Measurements from ENCODE around the gene RND2. TPM values are rescaled to one million over a fixed set of nuclear protein-coding genes. Genes with fewer than 3 reads are reported as not detected.

RND2 gene
- polyA plus RNA-seq, 1 experiment = 1.3 TPM

DNA sequence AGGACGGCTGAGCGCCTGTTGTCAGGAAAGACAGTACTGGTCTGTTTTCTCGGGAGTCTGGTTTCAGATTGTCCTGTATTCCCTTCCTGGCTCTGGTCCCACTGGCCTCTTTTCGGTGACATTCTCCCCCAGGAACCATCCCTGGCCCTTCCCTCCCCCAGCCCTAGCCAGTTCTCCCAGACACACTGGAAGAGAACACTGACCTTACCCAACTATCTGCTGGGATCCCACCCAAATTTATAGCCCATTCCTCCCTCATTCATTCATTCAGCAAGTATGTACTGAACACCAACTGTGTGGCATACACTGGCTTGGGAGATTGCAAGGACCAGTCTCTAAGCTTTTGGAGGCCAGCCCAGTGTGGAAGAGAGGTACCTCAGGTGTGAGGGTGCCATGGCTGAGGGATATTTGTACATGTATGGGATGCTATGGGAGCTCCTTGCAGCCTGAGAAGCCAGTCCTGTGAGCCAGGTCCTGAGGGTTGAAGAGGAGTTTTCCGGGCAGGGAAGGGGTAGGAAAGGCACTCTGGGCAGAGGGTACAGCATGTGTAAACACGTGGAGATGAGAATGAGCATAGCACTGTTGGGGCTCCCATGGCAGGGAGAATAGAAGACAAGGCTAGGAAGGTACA, 5.2 kb downstream of the RND2 start:
- ChIA-PET CTCF (no interaction called here), POLR2A (interaction anchor here (0.6 to 0.7 kb wide), 2 partner anchors 285 to 330 kb away, joined by 3 to 10 read pairs; no protein-coding TSS in a partner anchor)
- H3K36me3 ChIP-seq (ENCODE audit: control insufficient read depth, insufficient read depth, low read length) = no peaks in the 10 kb centered on the region
- TF ChIP-seq, protein P1, sequence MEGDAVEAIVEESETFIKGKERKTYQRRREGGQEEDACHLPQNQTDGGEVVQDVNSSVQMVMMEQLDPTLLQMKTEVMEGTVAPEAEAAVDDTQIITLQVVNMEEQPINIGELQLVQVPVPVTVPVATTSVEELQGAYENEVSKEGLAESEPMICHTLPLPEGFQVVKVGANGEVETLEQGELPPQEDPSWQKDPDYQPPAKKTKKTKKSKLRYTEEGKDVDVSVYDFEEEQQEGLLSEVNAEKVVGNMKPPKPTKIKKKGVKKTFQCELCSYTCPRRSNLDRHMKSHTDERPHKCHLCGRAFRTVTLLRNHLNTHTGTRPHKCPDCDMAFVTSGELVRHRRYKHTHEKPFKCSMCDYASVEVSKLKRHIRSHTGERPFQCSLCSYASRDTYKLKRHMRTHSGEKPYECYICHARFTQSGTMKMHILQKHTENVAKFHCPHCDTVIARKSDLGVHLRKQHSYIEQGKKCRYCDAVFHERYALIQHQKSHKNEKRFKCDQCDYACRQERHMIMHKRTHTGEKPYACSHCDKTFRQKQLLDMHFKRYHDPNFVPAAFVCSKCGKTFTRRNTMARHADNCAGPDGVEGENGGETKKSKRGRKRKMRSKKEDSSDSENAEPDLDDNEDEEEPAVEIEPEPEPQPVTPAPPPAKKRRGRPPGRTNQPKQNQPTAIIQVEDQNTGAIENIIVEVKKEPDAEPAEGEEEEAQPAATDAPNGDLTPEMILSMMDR (IDR thresholded peaks at IDR 0.05; ENCODE audit: insufficient read depth, low read depth, low read length) = no peak
- DNase-seq (ENCODE audit: low read depth) = no peak
- H3K27me3 ChIP-seq (ENCODE audit: control insufficient read depth, insufficient read depth, low read length) = no peaks in the 10 kb centered on the region
- H3K4me3 ChIP-seq (ENCODE audit: low read depth, low read length) = no peak overlapping the region

DNA sequence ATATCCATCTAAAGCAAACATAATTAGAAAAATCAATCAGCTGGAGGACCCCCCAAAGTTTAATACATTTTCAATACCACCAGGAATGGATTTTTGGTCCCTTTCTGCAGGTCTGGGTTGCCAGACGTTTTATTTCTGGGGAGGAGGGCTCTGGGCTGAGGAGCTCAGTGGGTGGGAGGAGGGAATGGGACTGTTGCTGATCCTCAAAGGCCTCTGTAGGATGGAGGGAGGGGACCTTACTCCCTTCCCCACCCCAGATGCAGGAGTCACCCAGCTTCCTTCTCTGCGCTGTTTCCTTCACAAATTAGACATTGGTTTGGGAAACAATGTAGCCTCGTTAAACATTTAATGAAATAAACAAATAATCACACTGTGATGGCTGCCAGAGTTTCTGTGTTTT, 6.6 kb downstream of the RND2 start:
- DNase-seq (ENCODE audit: low read depth) = no peak
- ChIA-PET CTCF (interaction anchor here (1.2 kb wide), 1 partner anchor 34 kb away, joined by 3 read pairs; the partner anchor contains the start of gene RPL27), POLR2A (no interaction called here)
- Histone ChIP-seq H3K27me3 (ENCODE audit: control insufficient read depth, insufficient read depth, low read length) (no peaks in the 10 kb centered on the region), H3K4me3 (ENCODE audit: low read depth, low read length) (no peak overlapping the region), H3K36me3 (ENCODE audit: control insufficient read depth, insufficient read depth, low read length) (no peaks in the 10 kb centered on the region)
- TF ChIP-seq, protein P1 (IDR thresholded peaks at IDR 0.05; ENCODE audit: insufficient read depth, low read depth, low read length) = no peak

DNA sequence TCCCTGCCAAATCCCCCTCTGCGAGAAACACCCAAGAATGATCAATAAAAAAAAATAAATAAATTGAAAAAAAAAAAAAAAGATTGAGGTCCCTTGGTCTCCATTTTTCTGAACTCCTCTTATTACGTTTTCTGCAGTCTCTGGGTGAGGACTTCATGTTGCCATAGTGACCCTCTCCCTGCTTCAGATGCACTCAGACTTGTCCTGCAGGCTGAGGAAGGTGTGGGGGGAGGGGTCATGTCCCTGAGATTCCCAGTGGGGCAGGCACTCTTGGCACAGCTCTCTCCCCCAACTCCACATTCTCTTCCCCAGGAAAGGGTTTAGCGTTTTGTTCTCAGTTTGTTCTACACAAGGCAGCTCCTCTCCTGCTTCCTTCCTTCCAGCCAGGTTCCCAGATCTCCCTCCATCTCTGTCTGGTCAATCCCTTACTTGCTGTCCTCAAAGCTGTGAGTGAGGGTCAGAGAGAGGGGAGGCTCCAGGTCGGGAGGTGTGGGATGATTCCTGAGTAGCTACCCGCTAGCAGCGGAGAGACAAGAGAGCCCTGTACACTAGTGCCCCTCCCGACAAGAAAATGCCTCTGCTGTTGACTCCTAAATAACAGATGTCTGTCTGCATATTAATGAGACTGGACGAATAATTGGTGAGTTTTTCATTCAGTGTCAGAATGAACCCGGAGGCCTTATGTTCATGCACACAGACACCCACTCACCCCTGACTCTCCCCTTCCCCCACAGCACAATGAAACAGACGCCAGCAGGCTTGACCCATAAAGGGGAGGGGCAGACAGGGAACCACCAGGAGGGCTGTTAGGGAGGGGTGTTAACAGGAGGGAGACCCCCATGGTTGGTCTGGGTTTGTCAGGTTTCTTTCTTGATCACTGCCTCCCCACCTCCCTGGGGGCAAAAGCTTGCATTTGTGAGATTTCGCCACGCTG, 9.2 kb downstream of the RND2 start:
- POLR2A ChIA-PET = interaction anchor here (0.7 kb wide), 1 partner anchor 334 kb away, joined by 4 read pairs; no protein-coding TSS in a partner anchor
- no peaks in the 10 kb centered on the region for H3K27me3 ChIP-seq (ENCODE audit: control insufficient read depth, insufficient read depth, low read length)
- TF ChIP-seq, protein P1 (IDR thresholded peaks at IDR 0.05; ENCODE audit: insufficient read depth, low read depth, low read length) = no peak
- CTCF ChIA-PET = interaction anchor here (1.7 kb wide), 1 partner anchor 10 kb away, joined by 8 read pairs; no protein-coding TSS in a partner anchor
- no peak for DNase-seq (ENCODE audit: low read depth)
- H3K36me3 ChIP-seq (ENCODE audit: control insufficient read depth, insufficient read depth, low read length) = no peaks in the 10 kb centered on the region
- H3K4me3 ChIP-seq (ENCODE audit: low read depth, low read length) = no peak overlapping the region

DNA sequence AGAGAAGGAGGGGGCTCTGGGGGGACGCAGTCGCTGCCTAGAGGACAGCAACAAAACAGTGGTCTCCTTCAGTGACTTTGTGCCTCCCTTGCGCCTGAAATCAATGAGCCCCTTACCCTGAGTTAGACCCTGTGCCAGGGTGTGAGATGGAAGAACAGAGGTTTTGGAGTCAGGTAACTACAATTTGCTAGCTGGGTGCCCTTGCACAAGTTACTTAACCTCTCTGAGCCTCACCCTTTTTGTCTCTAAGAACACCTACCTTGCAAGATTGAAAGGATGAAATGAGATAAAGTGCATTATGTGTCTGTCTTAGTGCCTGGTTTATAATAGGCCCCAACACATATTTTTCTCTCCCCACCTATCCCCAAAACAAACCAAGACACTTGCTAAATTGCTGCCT, 9.9 kb downstream of the RND2 start:
- POLR2A ChIA-PET = no interaction called here
- Histone ChIP-seq H3K27me3 (ENCODE audit: control insufficient read depth, insufficient read depth, low read length) (no peaks in the 10 kb centered on the region), H3K4me3 (ENCODE audit: low read depth, low read length) (no peak overlapping the region), H3K36me3 (ENCODE audit: control insufficient read depth, insufficient read depth, low read length) (no peaks in the 10 kb centered on the region)
- CTCF ChIA-PET = interaction anchor here (1.7 kb wide), 1 partner anchor 10 kb away, joined by 8 read pairs; no protein-coding TSS in a partner anchor
- TF ChIP-seq, protein P1 (IDR thresholded peaks at IDR 0.05; ENCODE audit: insufficient read depth, low read depth, low read length) = no peak
- DNase-seq (ENCODE audit: low read depth) = no peak

DNA sequence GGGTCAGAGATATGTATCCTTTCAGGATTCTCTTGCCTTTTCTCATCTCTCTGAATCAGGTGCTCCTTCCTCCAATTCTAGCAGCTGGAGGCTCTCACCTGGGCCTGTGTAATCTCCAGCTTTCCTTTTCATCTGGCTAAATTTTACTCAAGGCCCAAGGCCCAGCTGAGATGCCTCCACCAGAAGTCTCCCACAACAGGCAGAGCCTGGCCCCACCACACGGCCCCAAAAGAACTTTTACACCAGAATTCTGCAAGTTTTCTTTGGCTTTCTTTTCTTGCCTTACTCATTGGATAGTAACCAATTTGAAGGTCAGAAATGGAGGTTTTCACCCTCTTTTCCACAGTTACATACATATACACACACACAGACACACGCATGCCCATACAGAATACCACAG, 14.6 kb downstream of the RND2 start:
- no peak overlapping the region for H3K4me3 ChIP-seq (ENCODE audit: low read depth, low read length)
- no peaks in the 10 kb centered on the region for H3K27me3 ChIP-seq (ENCODE audit: control insufficient read depth, insufficient read depth, low read length)
- CTCF ChIA-PET = no interaction called here
- H3K36me3 ChIP-seq (ENCODE audit: control insufficient read depth, insufficient read depth, low read length) = no peaks in the 10 kb centered on the region
- POLR2A ChIA-PET = no interaction called here
- no peak for DNase-seq (ENCODE audit: low read depth)
- TF ChIP-seq, protein P1 (IDR thresholded peaks at IDR 0.05; ENCODE audit: insufficient read depth, low read depth, low read length) = no peak

Measured in BJ (cell line).